HG02623 (cell line): ENCODE measurements around the gene MS4A6A.
"Not testable (repeated sequence)": the region's sequence is repeated elsewhere in the genome, so short reads cannot be mapped to it uniquely, and the experiment has no call there.

ENCODE experiments used
- ATAC-seq: cut with Tn5 transposase; IDR thresholded peaks from one replicate; pipeline ENCODE4 v1.9.1; 2021; ENCODE audit warnings: moderate library complexity; ENCODE audit not compliant: unreplicated experiment

MS4A6A gene

GRCh38 chr11:60130496-60130895, 52.4 kb downstream of the MS4A6A start:
- no peak for ATAC-seq

GRCh38 chr11:60129853-60130252, 53.0 kb downstream of the MS4A6A start:
- ATAC-seq, result no peak

- ATAC-seq, result not testable (repeated sequence)
These were observed 54.0 kb downstream of the MS4A6A start for GRCh38 chr11:60128866-60129265.

- no peak for ATAC-seq
These were observed 54.5 kb downstream of the MS4A6A start for GRCh38 chr11:60128376-60128775.

GRCh38 chr11:60127311-60127811, 55.5 kb downstream of the MS4A6A start:
- no peak for ATAC-seq

- ATAC-seq, result no peak
These were observed 56.8 kb downstream of the MS4A6A start for GRCh38 chr11:60125956-60126585.

GRCh38 chr11:60124802-60125432, 58.0 kb downstream of the MS4A6A start:
- ATAC-seq, result no peak
